ENCODE data around the gene URB1. TPM values are rescaled to one million over a fixed set of nuclear protein-coding genes. Genes with fewer than 3 reads are reported as not detected.

URB1 gene
- total RNA-seq, 4 donors from 2014 or later = 23.3 to 37.4 (median 24.9) TPM

GRCh38 chr21:32412162-32413014 is 19.6 kb upstream of the URB1 start, which contains the start of gene EVA1C:
Gene EVA1C (plus strand): TSS chr21:32412706. CDS start chr21:32412854, 148 bp downstream.
- intact Hi-C loops (cut with DNase I; ENCODE audit: low total_unique reads) = loop anchor here (10.0 kb wide), 1 partner anchor 162 kb away; no protein-coding TSS in a partner anchor
- WGBS, 2 donors = 0 to 2% methylated on average over 24 to 46 of the region's 104 CpGs
- peak within 1 kb of the TSS; percentile 65 for H3K4me3 ChIP-seq (ENCODE audit: low read depth, poor library complexity, severe bottlenecking)
- peak; percentile 56 to 95 for DNase-seq (ENCODE audit: low spot score in 2 of 2)
- TF ChIP-seq CTCF (IDR thresholded peaks at IDR 0.05) (no peak), POLR2A (IDR thresholded peaks at IDR 0.05) (peak in 1 of 2 donors; percentile 23)

DNA sequence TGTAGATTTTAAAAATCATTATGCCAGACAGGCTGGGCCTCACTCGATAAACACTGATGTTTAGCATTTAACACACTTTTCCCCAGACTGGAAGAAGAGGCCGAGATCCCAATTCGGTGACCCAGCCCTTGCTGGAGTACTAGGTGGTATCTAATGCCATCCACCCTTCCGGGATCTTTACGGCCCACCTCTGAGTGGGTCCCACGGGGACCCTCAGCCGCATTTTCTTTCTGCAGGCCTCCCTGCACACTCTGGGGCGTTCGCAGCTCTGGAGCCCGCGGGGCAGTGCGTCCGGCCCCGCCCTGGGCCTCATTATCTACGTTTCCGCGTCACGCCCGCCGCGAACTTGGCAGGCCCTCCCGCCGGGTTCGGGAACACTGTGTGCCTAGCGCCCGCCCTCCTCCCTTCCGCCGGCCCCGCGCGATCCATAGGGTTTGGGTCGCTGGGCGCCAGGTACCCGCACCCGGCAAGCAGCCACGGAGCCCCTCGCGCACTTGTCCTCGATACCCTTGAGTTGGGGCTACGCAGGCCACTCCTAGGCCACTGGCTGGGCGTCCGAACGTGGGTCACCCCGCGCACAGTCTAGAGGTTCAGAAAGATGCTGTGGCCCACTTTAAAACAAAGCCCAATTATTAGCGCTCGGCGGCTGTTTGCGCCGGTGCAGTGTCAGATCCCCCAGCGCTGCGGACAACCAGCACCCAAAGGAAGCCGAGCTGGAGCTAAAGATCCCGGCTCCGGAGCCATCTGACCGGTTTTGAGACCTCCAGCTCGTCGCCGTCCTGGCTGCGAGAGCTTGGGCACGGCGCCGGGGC is 18.7 kb upstream of the URB1 start:
- H3K4me3 ChIP-seq (ENCODE audit: low read depth, poor library complexity, severe bottlenecking) = peak overlapping the region; percentile 65
- intact Hi-C loops (cut with DNase I; ENCODE audit: low total_unique reads) = loop anchor here (10.0 kb wide), 1 partner anchor 163 kb away; no protein-coding TSS in a partner anchor
- TF ChIP-seq CTCF (IDR thresholded peaks at IDR 0.05) (no peak), POLR2A (IDR thresholded peaks at IDR 0.05) (no peak)
- 1 to 2% methylated on average over 35 to 45 of the region's 63 CpGs for WGBS, 2 donors
- DNase-seq (ENCODE audit: low spot score in 2 of 2) = peak; percentile 91 to 99

DNA sequence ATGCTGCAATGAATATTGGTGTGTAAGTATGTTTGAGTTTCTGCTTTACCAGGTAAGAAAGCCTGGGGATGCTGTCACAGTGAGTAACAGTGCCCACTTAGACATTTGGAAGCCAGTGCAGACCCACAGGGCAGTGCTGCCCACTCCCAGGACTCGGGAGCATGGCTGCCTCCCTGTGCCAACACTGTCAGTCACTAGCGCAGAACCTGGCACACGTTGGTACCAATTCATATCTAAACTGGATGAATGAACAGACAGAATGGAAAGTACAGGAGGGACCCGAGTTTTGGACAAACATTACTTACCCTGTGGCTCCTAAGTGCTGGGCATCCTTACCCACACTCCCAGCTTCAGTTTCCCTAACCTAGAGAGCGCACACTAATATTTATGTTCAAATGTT is 18.1 kb upstream of the URB1 start:
- no peak for TF ChIP-seq CTCF (IDR thresholded peaks at IDR 0.05)
- no peak for TF ChIP-seq POLR2A (IDR thresholded peaks at IDR 0.05)
- no peak overlapping the region for H3K4me3 ChIP-seq (ENCODE audit: low read depth, poor library complexity, severe bottlenecking)
- intact Hi-C loops (cut with DNase I; ENCODE audit: low total_unique reads) = loop anchor here (10.0 kb wide), 1 partner anchor 164 kb away; no protein-coding TSS in a partner anchor
- no peak for DNase-seq (ENCODE audit: low spot score in 2 of 2)
- WGBS, 2 donors = 50 to 62% methylated on average over 5 of the region's 5 CpGs

DNA sequence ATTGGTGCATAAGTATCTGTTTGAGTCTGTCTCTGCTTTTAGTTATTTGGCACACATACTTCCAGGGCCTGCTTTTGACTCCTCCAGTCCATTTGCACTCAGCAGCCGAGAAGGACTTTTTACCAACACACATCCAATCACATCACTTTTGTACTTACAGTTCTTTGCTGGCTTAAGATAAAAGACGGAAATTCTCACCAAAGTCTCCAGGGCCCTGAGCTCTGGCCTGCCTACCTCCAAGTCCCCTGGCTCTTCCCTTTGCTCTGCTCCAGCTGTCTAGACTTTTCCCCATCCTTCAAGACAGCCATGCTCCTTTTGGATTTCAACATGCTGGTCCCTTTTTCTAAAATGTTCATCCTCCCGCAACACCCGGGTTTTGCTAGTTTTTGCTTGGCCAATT is 17.5 kb upstream of the URB1 start:
- no peak for DNase-seq (ENCODE audit: low spot score in 2 of 2)
- H3K4me3 ChIP-seq (ENCODE audit: low read depth, poor library complexity, severe bottlenecking) = no peak overlapping the region
- 74 to 94% methylated on average over 4 of the region's 4 CpGs for WGBS, 2 donors
- TF ChIP-seq CTCF (IDR thresholded peaks at IDR 0.05) = no peak
- intact Hi-C loops (cut with DNase I; ENCODE audit: low total_unique reads) = loop anchor here (10.0 kb wide), 1 partner anchor 165 kb away; no protein-coding TSS in a partner anchor

DNA sequence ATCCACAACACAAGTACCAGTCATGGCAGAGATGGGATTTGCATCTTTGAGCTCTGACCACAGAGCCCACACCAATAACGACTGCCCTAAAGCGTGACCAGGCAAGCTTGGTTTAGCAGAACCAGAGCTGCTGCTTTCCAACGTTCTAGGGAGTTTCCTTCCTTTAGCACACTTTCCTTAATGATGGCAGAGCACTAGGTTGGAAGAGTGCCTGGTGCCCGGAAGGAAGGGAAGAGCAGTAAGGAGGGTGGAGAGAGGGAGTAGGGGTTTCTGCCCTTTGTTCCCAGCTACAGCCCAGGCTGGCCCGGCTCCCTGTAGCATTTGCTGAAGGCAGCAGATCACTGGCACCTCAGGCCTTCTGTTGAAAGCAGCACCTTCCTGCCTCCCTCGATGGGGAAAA is 13.6 kb upstream of the URB1 start:
- DNase-seq (ENCODE audit: low spot score in 2 of 2) = no peak

More for the DNA sequence above, 13.6 kb upstream of the URB1 start:
- no peak for TF ChIP-seq CTCF (IDR thresholded peaks at IDR 0.05)
- TF ChIP-seq POLR2A (IDR thresholded peaks at IDR 0.05) = no peak
- intact Hi-C loops (cut with DNase I; ENCODE audit: low total_unique reads) = loop anchor here (10.0 kb wide), 1 partner anchor 198 kb away; no protein-coding TSS in a partner anchor
- 31 to 33% methylated on average over 6 of the region's 6 CpGs for WGBS, 2 donors
- H3K4me3 ChIP-seq (ENCODE audit: low read depth, poor library complexity, severe bottlenecking) = no peak overlapping the region

All from lower leg skin (tissue), 4 donors.